ENCODE measurements around the gene IRF6.
A peak's percentile ranks its signal among the peaks of the same experiment; 100 is the strongest.

IRF6 gene

GRCh38 chr1:209787551-209787950 is 18.4 kb downstream of the IRF6 start:
- DNase-seq: peak; percentile 64

- DNase-seq: no peak
Measured at GRCh38 chr1:209786146-209786545, 19.8 kb downstream of the IRF6 start.

- DNase-seq: no peak
Measured at GRCh38 chr1:209785592-209785991, 20.4 kb downstream of the IRF6 start.

- peak; percentile 100 for DNase-seq
Measured at GRCh38 chr1:209784265-209785169, 21.4 kb downstream of the IRF6 start, which contains the start of gene C1orf74. Gene C1orf74 (minus strand): TSS chr1:209784559. CDS start chr1:209783634, 925 bp downstream.

GRCh38 chr1:209783386-209783785 is 22.6 kb downstream of the IRF6 start:
- DNase-seq: no peak

- DNase-seq: no peak
Measured at GRCh38 chr1:209780268-209780667, 25.7 kb downstream of the IRF6 start.

- no peak for DNase-seq
Measured at GRCh38 chr1:209778102-209778501, 27.8 kb downstream of the IRF6 start.

GRCh38 chr1:209777587-209777986 is 28.4 kb downstream of the IRF6 start:
- DNase-seq: no peak

- DNase-seq: no peak
Measured at GRCh38 chr1:209775678-209776077, 30.3 kb downstream of the IRF6 start.

- no peak for DNase-seq
Measured at GRCh38 chr1:209774592-209774991, 31.4 kb downstream of the IRF6 start.

GRCh38 chr1:209772126-209772525 is 33.8 kb downstream of the IRF6 start:
- no peak for DNase-seq

- no peak for DNase-seq
Measured at GRCh38 chr1:209770636-209771415, 35.1 kb downstream of the IRF6 start.

- no peak for DNase-seq
Measured at GRCh38 chr1:209769971-209770370, 36.0 kb downstream of the IRF6 start.

- no peak for DNase-seq
Measured at GRCh38 chr1:209769171-209769904, 36.6 kb downstream of the IRF6 start.

GRCh38 chr1:209768354-209768774 is 37.6 kb downstream of the IRF6 start:
- DNase-seq: no peak

- no peak for DNase-seq
Measured at GRCh38 chr1:209767706-209768105, 38.2 kb downstream of the IRF6 start.

GRCh38 chr1:209767096-209767495 is 38.8 kb downstream of the IRF6 start:
- DNase-seq: no peak

GRCh38 chr1:209766051-209766450 is 39.9 kb downstream of the IRF6 start:
- DNase-seq: no peak

- no peak for DNase-seq
Measured at GRCh38 chr1:209761011-209761635, 44.8 kb downstream of the IRF6 start.

- no peak for DNase-seq
Measured at GRCh38 chr1:209759829-209760359, 46.0 kb downstream of the IRF6 start.

- DNase-seq: no peak
Measured at GRCh38 chr1:209758400-209758799, 47.5 kb downstream of the IRF6 start.
